Immature natural killer cell (primary cell): ENCODE data around the gene HIPK2. TPM values are rescaled to one million over a fixed set of nuclear protein-coding genes. Genes with fewer than 3 reads are reported as not detected.
A peak's percentile ranks its signal among the peaks of the same experiment; 100 is the strongest.

ENCODE experiments used
- DNase-seq, 3 donors: peaks; one replicate each; pipeline ENCODE4 v3.0.0; 2022; ENCODE audit warnings: mixed read lengths in 1 of 3
- H3K27ac Mint-ChIP-seq, 6 donors: one replicate each; pipeline ENCODE4 v1.8.0; 2020; ENCODE audit warnings: mixed read lengths in 6 of 6, mild to moderate bottlenecking in 5 of 6, inconsistent platforms in 4 of 6, moderate library complexity in 3 of 6
- H3K27me3 Mint-ChIP-seq, 3 donors: one replicate each; pipeline ENCODE4 v1.8.0; 2020 to 2021; ENCODE audit warnings: low read depth in 3 of 3, mild to moderate bottlenecking in 3 of 3, mixed read lengths in 3 of 3, moderate library complexity in 3 of 3, inconsistent platforms in 1 of 3
- H3K36me3 Mint-ChIP-seq, 3 donors: one replicate each; pipeline ENCODE4 v1.8.0; 2020; ENCODE audit warnings: mixed read lengths in 3 of 3, inconsistent platforms in 2 of 3, mild to moderate bottlenecking in 2 of 3
- H3K4me1 Mint-ChIP-seq, 2 donors: one replicate each; pipeline ENCODE4 v1.8.0; 2020; ENCODE audit warnings: inconsistent platforms in 2 of 2, mild to moderate bottlenecking in 2 of 2, mixed read lengths in 2 of 2, moderate library complexity in 1 of 2
- H3K4me3 Mint-ChIP-seq, 5 donors: one replicate each; pipeline ENCODE4 v1.8.0; 2020; ENCODE audit warnings: mild to moderate bottlenecking in 5 of 5, mixed read lengths in 5 of 5, inconsistent platforms in 3 of 5, moderate library complexity in 3 of 5
- H3K9me3 Mint-ChIP-seq, 6 donors: one replicate each; pipeline ENCODE4 v1.8.0; 2020; ENCODE audit warnings: mild to moderate bottlenecking in 6 of 6, mixed read lengths in 6 of 6, inconsistent platforms in 4 of 6, moderate library complexity in 3 of 6
- polyA plus RNA-seq, 3 donors: library from polyadenylated mRNA; unstranded; fragments of 300-500 nt; fragmentation: Illumina TruSeq; gene quantifications; one replicate each; pipeline ENCODE4 v1.2.3, GENCODE V29; 2021

The HIPK2 gene
- polyA plus RNA-seq, 3 donors from 2014 or later, result 3.5 to 14.2 (median 3.7) TPM

- no peaks in the 10 kb centered on the region for H3K9me3 Mint-ChIP-seq
- H3K36me3 Mint-ChIP-seq, result peaks cover 14 to 57% (median 19%) of the 10 kb centered on the region in 3 donors
- DNase-seq, result no peak
- peaks cover 19 to 21% of the 10 kb centered on the region in 2 donors for H3K4me1 Mint-ChIP-seq
- peak overlapping the region in 2 of 6 donors; percentile 31 to 83 for H3K27ac Mint-ChIP-seq
- no peak overlapping the region for H3K4me3 Mint-ChIP-seq
- peaks cover 2 to 8% (median 5%) of the 10 kb centered on the region in 3 donors for H3K27me3 Mint-ChIP-seq
These were observed 193.8 kb downstream of the HIPK2 start for GRCh38 chr7:139583826-139584553.

- Mint-ChIP-seq H3K36me3 (peaks cover 16 to 60% (median 21%) of the 10 kb centered on the region in 3 donors), H3K9me3 (no peaks in the 10 kb centered on the region), H3K4me1 (peaks cover 17 to 21% of the 10 kb centered on the region in 2 donors), H3K27ac (peak overlapping the region in 5 of 6 donors; percentile 14 to 77 (median 59)), H3K27me3 (peaks cover 2 to 6% (median 5%) of the 10 kb centered on the region in 3 donors), H3K4me3 (peak overlapping the region in 2 of 5 donors; percentile 13 to 25)
- DNase-seq, result peak; percentile 22 to 47 (median 35)
These were observed 195.1 kb downstream of the HIPK2 start for GRCh38 chr7:139582671-139583155.

- no peak overlapping the region for H3K4me3 Mint-ChIP-seq
- H3K27me3 Mint-ChIP-seq, result peaks cover 2 to 10% (median 5%) of the 10 kb centered on the region in 3 donors
- peaks cover 16 to 56% (median 21%) of the 10 kb centered on the region in 3 donors for H3K36me3 Mint-ChIP-seq
- peak overlapping the region in 3 of 6 donors; percentile 14 to 77 (median 59) for H3K27ac Mint-ChIP-seq
- H3K4me1 Mint-ChIP-seq, result peaks cover 17 to 21% of the 10 kb centered on the region in 2 donors
- no peak for DNase-seq
- no peaks in the 10 kb centered on the region for H3K9me3 Mint-ChIP-seq
These were observed 195.6 kb downstream of the HIPK2 start for GRCh38 chr7:139582130-139582650.

GRCh38 chr7:139580435-139580834 is 197.4 kb downstream of the HIPK2 start:
- H3K36me3 Mint-ChIP-seq, result peaks cover 4 to 44% (median 16%) of the 10 kb centered on the region in 3 donors
- peaks cover 17 to 21% of the 10 kb centered on the region in 2 donors for H3K4me1 Mint-ChIP-seq
- H3K27ac Mint-ChIP-seq, result peak overlapping the region in 1 of 6 donors; percentile 58
- H3K4me3 Mint-ChIP-seq, result no peak overlapping the region
- no peaks in the 10 kb centered on the region for H3K9me3 Mint-ChIP-seq
- H3K27me3 Mint-ChIP-seq, result peaks cover 2 to 9% (median 9%) of the 10 kb centered on the region in 3 donors
- DNase-seq, result no peak

GRCh38 chr7:139576179-139576973 is 201.4 kb downstream of the HIPK2 start:
- no peak overlapping the region for H3K4me3 Mint-ChIP-seq
- H3K36me3 Mint-ChIP-seq, result peaks cover 9 to 30% (median 16%) of the 10 kb centered on the region in 3 donors
- H3K27me3 Mint-ChIP-seq, result peaks cover 0 to 11% (median 9%) of the 10 kb centered on the region in 3 donors
- H3K4me1 Mint-ChIP-seq, result no peaks in the 10 kb centered on the region
- H3K27ac Mint-ChIP-seq, result peak overlapping the region in 4 of 6 donors; percentile 12 to 45 (median 28)
- H3K9me3 Mint-ChIP-seq, result no peaks in the 10 kb centered on the region
- DNase-seq, result no peak

GRCh38 chr7:139575338-139575680 is 202.5 kb downstream of the HIPK2 start:
- no peak overlapping the region for H3K4me3 Mint-ChIP-seq
- no peak for DNase-seq
- peak overlapping the region in 1 of 6 donors; percentile 58 for H3K27ac Mint-ChIP-seq
- no peaks in the 10 kb centered on the region for H3K4me1 Mint-ChIP-seq
- H3K36me3 Mint-ChIP-seq, result peaks cover 12 to 38% (median 24%) of the 10 kb centered on the region in 3 donors
- peaks cover 0 to 13% (median 11%) of the 10 kb centered on the region in 3 donors for H3K27me3 Mint-ChIP-seq
- no peaks in the 10 kb centered on the region for H3K9me3 Mint-ChIP-seq

GRCh38 chr7:139574618-139575337 is 203.0 kb downstream of the HIPK2 start:
- Mint-ChIP-seq H3K36me3 (peaks cover 12 to 34% (median 24%) of the 10 kb centered on the region in 3 donors), H3K9me3 (no peaks in the 10 kb centered on the region), H3K27me3 (peaks cover 0 to 13% (median 11%) of the 10 kb centered on the region in 3 donors), H3K4me3 (no peak overlapping the region), H3K27ac (peak overlapping the region in 1 of 6 donors; percentile 58), H3K4me1 (no peaks in the 10 kb centered on the region)
- no peak for DNase-seq

- no peak for DNase-seq
- H3K4me3 Mint-ChIP-seq, result no peak overlapping the region
- H3K4me1 Mint-ChIP-seq, result no peaks in the 10 kb centered on the region
- no peaks in the 10 kb centered on the region for H3K9me3 Mint-ChIP-seq
- H3K36me3 Mint-ChIP-seq, result peaks cover 9 to 32% (median 21%) of the 10 kb centered on the region in 3 donors
- no peak overlapping the region for H3K27ac Mint-ChIP-seq
- peaks cover 0 to 13% (median 11%) of the 10 kb centered on the region in 3 donors for H3K27me3 Mint-ChIP-seq
These were observed 203.9 kb downstream of the HIPK2 start for GRCh38 chr7:139573871-139574270.

- H3K27me3 Mint-ChIP-seq, result peaks cover 0 to 13% (median 13%) of the 10 kb centered on the region in 3 donors
- peaks cover 8 to 35% (median 26%) of the 10 kb centered on the region in 3 donors for H3K36me3 Mint-ChIP-seq
- H3K4me3 Mint-ChIP-seq, result no peak overlapping the region
- DNase-seq, result no peak
- H3K4me1 Mint-ChIP-seq, result peaks cover 0 to 2% of the 10 kb centered on the region in 2 donors
- H3K9me3 Mint-ChIP-seq, result no peaks in the 10 kb centered on the region
- H3K27ac Mint-ChIP-seq, result no peak overlapping the region
These were observed 205.0 kb downstream of the HIPK2 start for GRCh38 chr7:139572704-139573385.

- no peak overlapping the region for H3K4me3 Mint-ChIP-seq
- peaks cover 0 to 2% of the 10 kb centered on the region in 2 donors for H3K4me1 Mint-ChIP-seq
- H3K27ac Mint-ChIP-seq, result no peak overlapping the region
- no peak for DNase-seq
- H3K9me3 Mint-ChIP-seq, result no peaks in the 10 kb centered on the region
- H3K27me3 Mint-ChIP-seq, result peaks cover 0 to 13% (median 7%) of the 10 kb centered on the region in 3 donors
- peaks cover 8 to 37% (median 30%) of the 10 kb centered on the region in 3 donors for H3K36me3 Mint-ChIP-seq
These were observed 205.7 kb downstream of the HIPK2 start for GRCh38 chr7:139572071-139572470.

GRCh38 chr7:139571651-139572050 is 206.1 kb downstream of the HIPK2 start:
- Mint-ChIP-seq H3K9me3 (no peaks in the 10 kb centered on the region), H3K4me3 (no peak overlapping the region), H3K36me3 (peaks cover 8 to 37% (median 32%) of the 10 kb centered on the region in 3 donors), H3K27me3 (peaks cover 0 to 15% (median 7%) of the 10 kb centered on the region in 3 donors), H3K4me1 (peaks cover 0 to 2% of the 10 kb centered on the region in 2 donors), H3K27ac (no peak overlapping the region)
- DNase-seq, result no peak

- Mint-ChIP-seq H3K9me3 (no peaks in the 10 kb centered on the region), H3K27ac (no peak overlapping the region), H3K4me3 (no peak overlapping the region), H3K4me1 (peaks cover 0 to 2% of the 10 kb centered on the region in 2 donors), H3K36me3 (peaks cover 8 to 37% (median 32%) of the 10 kb centered on the region in 3 donors), H3K27me3 (peaks cover 0 to 15% (median 7%) of the 10 kb centered on the region in 3 donors)
- no peak for DNase-seq
These were observed 206.6 kb downstream of the HIPK2 start for GRCh38 chr7:139571190-139571589.
